GM21515 (cell line): ENCODE measurements around the gene C1QTNF6.
"Not testable (repeated sequence)": the region's sequence is repeated elsewhere in the genome, so short reads cannot be mapped to it uniquely, and the experiment has no call there.

Experiments used
- ATAC-seq: cut with Tn5 transposase; IDR thresholded peaks from one replicate; pipeline ENCODE4 v1.9.1; 2021; ENCODE audit not compliant: unreplicated experiment

Gene C1QTNF6

DNA sequence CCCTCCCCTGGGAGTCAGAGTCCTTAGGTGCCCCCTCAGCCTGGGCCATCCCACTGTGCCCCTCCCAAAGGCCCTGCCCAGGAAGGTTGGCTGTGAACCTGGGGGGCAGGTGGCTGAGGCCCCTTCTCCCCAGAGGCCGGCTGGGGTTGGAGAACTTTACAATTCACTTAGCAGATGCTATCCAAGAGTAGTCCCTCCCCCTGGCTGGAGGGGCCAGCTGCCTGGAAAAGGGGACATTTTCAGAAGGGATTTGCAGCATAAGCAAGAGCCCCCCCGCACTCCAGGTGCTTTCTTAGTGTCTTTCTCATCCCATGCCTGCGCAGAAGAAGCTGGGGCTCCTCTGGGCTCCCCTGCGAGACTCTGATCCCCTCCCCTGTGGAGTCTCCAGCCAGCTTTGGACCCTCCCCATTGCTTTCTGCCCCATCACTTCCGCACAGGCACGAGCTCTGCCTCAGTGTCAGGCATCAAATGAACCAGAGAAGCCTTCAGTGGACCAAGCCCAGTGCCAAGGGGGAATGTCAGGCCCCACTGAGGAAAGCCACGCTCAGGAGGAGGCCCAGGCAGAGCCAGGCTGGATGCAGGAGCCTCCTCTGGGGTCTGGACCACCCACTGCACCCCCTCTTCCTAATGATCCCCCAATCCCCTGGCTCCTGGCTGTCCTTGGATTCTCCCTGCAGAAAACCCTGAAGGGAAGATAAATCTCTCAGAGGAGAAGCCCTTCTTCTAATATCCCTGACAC lies 20.5 kb upstream of the C1QTNF6 start:
- no peak for ATAC-seq

DNA sequence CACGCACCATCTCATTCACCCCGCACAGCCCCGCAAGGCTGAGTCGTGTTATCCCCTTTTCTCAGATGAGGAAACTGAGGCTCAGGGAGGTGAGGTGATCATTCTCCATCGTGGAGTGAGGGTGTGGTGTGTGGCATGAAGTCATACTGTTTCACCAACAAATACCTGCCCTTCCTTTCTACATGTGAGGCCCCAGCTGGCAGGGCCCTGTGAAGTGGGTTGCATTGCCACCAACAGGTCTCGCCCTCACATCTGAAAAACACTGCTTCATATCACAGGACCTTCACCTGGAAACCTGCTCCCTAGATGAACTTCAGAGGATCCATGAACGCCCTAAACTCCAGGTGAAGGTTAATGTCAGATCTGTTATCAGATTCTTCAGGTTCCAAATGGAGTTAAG lies 19.9 kb upstream of the C1QTNF6 start:
- no peak for ATAC-seq

DNA sequence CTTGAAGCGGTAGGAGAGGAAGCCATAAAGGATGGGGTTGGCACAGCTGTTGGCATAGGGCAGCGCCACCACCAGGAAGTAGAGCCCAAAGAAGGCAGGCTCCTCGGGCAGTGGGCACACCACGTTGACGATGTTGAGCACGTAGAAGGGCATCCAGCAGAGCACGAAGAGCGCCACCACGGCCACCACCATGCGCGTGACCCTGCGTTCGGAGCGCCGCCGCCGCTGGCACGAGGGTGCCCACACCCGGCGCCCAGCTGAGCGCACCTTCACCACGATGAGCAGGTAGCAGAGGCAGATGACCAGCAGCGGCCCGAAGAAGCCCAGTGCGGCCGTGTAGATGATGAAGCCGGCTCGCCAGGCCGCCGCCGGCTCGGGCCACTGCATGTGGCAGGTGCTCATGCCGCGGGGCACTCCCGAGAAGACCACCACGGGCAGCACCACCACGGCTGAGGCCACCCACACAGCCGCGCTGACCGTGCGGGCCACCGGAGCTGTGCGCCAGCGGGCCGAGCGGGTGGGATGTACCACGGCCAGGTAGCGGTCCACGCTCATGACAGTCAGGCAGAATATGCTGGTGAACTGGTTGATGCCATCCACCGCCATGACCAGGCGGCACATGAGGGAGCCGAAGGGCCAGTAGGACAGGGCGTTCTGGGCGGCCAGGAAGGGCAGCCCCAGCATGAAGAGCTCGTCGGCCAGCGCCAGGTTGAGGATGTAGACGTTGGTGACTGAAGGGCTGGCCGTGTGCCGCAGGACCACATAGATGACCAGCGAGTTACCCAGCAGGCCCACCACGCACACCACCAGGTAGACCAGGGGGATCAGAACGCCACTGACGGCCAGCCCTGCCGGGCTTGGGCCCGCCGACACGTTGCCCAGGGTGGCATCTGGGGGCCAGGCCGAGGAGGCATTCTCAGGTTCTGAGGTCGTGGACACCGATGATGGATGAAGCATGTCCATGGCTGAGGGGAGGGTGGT lies 19.1 kb upstream of the C1QTNF6 start:
- no peak for ATAC-seq

DNA sequence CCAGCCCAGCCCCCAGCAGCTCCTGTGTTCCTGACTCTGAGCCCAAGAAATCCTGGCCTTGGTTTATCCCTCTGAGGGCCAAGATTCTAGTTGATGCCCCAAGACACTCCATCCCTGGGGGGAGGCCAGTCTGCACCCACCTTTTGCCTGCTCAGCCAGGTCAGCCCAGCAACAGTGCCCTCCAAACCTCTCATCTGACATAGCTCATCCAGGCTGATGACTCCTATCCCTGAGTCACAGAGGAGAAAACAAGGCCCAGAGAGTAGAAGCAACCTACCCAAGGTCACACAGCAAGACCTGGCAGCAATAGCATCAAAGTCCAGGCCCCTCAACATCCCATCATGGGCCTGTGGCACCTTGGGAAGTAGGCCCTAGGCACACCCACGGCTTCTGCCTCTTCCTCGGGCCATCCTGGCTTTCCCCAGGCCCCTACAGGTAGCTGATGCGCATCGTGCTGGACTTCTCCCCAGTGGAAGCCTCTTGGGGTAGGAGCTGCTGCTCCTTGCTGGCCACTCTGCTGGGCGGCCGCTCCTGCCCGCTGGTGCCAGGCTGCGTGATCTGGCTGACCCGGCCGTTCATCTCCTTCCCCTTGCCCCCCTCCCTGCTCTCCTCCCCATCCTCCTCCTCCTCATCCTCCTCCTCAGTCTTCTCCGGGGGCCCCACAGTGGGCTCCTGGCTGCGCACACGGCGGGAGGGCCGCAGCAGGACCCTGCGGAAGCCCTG lies 18.2 kb upstream of the C1QTNF6 start:
- no peak for ATAC-seq

DNA sequence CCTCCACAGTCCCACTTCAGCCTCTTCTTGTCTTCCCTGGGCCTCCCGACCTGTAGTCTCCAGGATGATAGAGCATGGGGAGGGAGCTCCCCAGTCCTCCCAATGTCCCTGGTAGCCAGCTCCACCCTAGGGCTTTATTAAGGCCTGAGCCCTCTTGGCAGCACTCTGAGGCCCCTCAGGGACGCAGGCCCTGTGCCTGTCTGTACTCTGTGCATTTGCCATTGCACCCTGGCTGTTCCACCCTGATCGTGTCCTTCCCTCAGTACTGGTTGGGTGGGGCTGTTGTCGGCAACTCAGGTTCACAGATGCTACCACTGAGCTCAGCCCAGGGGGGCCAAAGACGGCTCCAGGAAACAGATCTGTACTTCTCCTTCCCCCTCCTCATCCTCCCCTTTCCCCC lies 17.0 kb upstream of the C1QTNF6 start:
- no peak for ATAC-seq

DNA sequence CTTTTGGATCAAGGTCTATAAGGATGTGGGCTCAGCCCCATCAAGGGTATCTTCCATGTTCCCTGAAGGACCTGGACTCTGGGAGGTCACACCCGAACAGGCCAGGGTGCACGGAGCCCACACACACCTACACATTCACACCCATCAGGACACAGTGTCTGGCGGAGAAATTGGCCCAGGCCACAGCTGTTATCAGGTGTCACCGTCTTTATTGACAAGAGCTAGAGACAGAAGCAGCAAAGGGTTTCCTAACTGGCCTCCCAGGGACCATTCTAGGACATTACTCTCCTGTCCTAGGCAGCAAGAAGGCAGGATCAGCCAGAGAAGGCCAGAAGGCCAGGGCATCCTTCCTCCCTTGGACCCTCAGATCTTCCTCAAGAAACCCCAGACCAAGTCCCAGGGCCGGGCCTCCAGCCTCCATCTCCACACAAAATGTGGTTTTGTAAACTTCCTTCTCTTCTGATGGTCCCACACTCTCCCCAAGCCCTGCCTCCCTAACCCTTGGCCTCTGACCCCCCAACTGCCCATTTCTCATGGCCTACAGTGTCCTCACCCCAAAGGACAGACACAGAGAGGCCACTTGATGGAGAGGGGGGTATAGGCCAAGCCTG lies 16.1 kb upstream of the C1QTNF6 start:
- no peak for ATAC-seq

DNA sequence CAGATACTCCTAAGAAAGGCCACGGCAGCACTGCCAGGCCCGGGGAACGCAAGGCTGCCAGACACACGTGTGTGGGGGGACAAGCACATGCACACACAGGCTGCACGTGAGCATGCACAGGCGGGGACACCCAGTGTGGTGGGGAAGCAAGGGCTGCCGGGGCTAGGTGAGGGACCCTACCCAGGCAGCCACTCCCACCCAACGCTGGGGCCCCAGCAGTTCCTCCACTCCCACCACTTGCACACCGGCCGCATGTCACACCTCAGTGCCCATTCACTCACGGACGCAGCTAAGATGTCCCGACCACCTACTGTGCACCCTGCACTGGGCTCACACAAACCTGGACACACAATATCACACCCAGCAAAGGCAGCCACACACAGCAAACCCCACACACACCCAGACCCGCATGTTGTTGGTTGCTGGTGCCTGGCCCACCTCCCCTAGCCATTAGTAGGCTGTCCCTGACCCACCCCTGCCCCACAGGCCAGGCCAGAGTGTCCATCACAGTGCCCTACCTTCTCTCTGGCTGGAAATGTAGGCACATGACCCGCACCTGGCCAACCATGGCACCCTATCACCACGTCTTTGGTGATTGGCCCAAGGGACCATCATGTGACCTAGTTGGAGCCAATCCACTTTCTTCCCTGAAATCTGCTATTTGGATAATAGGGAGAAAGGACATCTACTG lies 15.5 kb upstream of the C1QTNF6 start:
- no peak for ATAC-seq

DNA sequence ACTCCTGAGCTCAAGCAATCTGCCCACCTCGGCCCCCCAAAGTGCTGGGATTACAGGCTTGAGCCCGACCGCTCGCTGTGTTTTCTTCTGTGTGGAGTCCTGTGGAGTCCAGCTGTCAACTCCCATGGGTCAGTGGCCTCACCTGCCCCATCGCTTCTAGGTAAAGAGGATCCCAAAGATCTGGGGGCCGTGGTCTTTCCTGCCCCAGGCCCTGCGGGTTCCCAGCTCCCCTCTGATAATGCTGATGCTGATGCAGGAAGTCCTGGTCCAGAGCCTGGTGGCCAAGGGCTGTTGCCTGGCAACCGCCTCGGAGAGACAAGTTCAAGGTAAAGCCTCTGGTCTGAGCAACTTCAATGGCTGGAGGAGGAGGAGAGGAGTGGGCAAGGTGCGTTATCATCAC lies 14.7 kb upstream of the C1QTNF6 start:
- no peak for ATAC-seq

DNA sequence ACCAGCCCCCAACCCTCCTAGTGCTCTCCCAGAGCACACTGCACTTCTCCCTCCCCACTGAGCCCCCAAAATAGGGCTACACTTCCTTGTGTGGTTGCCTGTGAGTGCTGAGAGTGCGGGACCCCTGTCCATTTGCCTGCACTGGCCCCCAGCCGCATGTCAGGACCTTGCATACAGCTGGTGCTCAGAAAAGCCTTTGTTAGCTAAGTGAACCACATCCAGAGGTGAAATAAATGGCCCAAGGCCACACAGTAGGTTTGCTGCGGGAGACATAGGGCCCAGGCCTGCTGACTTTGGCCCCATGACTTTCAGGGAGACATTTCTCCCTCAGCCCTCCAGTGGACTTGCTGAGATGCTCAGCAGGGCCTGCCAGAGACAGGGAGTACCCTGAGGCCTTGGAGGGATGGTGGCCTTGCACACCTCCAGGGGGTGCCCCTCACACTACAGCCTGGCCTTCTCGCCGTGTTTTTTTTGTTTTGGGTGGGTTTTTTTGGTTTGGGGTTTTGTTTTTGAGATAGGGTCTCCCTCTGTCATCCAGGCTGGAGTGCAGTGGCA lies 14.0 kb upstream of the C1QTNF6 start:
- ATAC-seq = no peak

DNA sequence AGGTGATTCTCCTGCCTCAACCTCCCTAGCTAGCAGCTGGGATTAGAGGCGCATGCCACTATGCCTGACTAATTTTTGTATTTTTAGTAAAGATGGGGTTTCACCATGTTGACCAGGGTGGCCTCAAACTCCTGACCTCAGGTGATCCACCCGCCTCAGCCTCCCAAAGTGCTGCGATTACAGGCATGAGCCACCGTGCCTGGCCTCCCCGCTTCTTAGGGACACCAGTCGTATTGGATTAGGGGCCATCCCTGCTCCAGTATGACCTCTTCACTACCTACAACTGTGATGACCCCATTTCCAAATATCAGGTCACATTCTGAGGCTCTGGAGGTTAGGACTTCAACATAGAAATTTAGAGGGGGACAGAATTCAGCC lies 13.4 kb upstream of the C1QTNF6 start:
- not testable (repeated sequence) for ATAC-seq

DNA sequence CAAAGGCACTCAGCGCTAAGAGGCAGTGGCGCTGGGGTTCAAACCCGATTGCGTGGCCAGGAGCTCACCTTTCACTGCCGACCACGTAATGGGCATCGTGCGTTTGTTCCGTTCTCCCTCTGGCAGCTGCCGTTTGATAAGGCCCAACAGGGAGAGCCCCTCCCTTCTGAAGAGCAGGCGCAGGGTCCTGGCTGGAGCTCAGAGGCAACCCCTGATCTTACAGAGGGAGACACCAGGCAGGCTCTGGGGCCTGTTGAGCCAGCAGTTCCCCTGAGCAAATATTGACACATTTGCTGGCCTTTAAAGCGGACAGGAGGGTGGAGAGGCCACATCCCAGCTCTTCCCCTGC lies 11.7 kb upstream of the C1QTNF6 start:
- no peak for ATAC-seq

DNA sequence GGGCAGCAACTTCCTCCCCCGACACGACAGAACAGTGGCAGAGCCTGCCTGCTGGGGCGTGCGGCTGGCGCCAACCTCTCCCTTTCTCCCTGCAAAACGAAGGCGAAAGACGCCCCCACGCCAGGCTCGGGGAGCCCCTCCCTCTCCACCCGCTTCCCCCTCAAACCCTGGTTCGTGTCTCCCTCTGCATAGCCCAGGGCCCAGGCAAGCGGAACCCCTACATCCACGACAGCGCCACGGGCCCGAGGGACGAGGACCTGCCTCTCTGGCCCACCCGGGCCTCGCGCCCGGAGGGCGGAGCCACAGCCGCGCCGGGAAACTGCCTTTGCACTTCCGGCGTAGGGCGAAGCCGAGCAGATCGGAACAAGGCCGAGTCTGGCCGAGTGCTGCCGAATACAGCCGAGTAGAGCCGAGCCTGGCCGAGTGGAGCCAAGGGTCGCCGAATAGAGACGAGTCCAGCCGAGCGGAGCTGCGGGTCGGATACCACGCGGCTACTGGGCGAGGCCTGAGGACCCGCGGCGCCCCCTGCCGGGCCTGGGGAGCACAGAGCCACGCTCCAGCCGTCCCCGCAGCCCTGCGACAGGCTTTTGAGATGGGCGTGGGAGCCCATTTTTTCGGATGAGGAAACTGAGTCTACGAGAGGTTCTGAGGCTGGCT lies 11.2 kb upstream of the C1QTNF6 start:
- ATAC-seq = peak; percentile 84

DNA sequence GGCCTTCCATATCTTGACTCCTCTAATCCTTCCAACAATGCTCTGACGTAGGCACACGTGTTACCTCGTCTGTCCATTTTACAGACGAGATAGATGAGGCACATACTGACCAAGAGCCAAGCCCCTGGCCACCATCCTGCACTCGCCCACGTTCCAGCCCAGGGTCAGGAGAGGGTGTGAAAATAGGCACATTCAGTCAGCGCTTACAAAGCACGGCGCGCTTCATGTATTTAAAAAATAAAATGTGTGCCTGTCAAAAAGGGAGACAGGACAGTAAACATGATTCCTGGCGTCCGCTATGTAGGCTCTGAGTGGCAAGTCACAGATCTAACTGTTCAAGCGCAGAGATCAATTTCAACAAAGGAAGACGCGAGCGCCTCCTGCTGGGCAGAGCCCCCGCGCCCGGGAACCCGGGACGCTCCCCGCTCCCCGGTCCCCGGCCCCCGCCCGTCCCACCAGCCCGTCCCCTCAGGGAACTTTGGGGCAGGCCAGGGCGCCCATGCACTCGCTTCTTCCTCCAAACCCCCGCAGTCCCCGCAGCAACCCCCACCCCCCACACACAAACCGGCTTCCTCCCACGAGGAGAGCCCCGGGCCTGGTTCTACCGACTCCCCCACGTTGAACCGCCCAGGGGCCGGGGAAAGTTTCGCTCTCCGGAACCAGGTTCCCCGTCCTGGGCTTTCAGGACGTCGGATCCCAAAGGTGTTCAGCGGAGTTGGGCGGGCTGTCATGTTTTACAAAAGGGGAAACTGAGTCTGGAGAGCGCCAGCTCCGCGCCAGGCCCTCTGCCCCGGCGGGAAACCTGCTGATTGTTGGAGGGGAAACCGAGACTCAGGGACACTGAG lies 10.4 kb upstream of the C1QTNF6 start:
- peak; percentile 24 for ATAC-seq

DNA sequence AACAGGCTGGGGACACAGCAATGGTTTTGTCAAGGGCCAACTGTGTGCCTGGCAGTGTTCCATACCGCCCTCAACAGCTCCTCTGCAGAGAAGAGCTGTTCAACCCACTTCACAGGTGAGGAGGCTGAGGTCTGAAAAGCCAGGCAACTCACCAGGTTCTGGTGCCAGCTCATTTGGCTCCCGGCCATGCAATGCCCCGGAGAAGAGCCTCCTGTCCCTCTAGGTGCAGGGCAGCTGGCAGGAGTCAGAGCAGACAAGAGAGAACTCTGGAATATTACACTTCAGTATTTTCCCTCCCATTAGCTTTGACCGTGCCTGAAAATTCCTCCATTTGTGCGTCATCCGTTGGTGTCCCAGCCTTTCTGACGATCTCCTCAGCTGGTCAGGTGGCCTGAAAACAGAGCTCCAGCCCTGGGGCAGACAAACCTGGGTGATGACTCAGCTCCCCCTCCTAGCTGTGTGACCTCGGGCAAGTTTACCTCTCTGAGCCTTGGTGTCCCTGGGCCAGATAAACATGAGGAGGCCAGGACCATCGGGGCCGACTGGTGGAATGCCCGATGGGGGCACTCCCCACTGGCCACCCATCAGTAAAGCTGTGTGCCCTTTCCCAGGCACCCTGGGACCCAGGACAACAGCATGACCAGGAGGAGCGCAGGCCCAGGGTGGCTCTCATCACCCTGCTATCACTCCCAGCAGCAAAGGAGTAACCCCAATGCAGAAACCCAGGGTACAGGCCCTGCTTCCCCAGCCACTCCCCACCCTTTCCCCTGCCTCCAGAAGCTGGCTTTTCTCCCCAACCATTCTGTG lies 9.6 kb upstream of the C1QTNF6 start:
- ATAC-seq = no peak

DNA sequence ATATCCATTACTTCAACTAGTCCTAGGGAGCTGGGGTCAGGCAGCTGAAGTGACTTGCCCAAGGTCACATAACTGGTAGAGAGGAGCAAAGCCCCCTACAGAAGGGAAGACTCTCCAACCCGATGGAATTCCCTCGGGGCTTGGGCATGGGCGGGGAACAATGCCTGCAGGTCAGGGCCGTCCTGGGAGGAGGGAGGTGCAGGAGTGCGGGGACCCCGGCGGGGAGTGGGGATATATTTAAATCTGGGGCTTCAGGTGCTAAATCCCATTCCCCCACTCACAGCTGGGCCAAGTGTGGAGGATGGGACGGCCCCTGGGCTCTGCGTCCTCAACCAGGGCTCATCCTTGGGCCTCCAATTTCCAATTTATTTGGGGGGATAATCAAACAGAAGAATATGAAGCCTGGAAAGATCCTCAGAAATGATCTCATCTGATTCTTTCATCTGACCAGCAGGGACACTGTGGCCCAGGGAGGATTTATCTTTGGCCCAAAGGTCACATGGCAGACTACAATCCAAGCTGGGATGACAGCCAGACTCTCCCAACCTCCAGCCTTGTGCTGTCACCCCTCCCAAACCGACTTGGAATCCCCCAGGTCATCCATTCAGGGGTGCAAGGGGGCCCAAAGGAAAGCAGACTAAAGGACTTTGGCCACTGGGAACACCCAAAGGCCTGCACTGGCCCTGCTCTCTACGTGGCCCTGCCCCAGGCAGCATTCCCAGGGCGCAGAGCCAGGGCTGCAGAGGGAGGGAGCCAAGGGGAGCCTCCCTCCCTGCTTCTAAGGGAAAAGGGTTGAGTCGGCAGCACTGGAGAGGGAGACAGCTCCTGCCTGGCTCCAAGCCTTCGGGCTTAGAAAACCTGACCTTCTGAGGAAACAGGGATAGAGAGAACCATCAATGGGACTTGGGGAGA lies 8.7 kb upstream of the C1QTNF6 start:
- no peak for ATAC-seq

DNA sequence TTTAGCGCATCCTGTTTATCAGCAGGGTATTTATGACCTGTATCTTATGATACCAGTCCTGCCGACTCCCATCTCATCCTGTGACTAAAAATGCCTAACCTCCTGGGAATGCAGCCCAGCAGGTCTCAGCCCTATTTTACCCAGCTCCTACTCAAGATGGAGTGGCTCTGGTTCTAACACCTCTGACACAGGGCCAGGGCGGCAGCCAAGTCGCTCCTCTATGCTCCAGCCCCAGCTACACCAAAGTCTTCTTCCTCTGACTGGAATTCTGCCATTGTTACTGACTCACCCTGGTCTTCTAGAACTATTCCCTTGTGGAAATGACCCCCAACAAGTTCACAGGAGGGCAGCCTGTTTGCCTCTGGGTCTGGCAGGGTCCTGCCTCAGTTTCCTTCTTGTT lies 7.9 kb upstream of the C1QTNF6 start:
- ATAC-seq = no peak

DNA sequence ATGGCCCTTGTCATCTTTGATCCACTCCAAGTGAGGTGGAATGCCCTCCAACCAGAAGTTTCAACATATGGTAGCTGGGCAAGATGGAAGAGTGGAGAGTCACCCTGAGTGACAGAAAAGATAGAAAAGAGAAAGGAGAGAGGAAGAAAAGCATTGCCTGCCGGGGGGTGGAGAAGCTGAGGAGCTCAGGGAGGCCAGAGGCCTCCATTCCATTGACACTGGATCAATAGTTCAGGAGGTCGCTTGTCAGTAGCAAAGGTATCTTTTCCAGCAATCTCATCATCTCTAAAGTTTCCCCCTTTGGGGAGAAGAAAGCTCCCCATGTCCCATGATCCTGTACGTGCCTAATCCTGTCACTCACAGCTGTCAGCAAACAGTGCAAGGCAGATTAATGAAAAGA lies 6.7 kb upstream of the C1QTNF6 start:
- no peak for ATAC-seq
